Osteoblast (primary cell): ENCODE measurements around the gene TM7SF2. TPM values are rescaled to one million over a fixed set of nuclear protein-coding genes. Genes with fewer than 3 reads are reported as not detected.

Source experiments
- DNase-seq: peaks from one replicate; pipeline ENCODE4 v3.0.0; 2011; ENCODE audit warnings: low spot score, mixed read lengths; ENCODE audit not compliant: insufficient read length; ENCODE audit errors: missing footprints
- H2AFZ ChIP-seq: 2 replicates; pipeline ENCODE4 v1.6.0; 2011; ENCODE audit warnings: mild to moderate bottlenecking, low read length
- H3K27ac ChIP-seq: 2 replicates; pipeline ENCODE4 v1.5.1; 2011; ENCODE audit warnings: mild to moderate bottlenecking, low read depth, low read length, moderate library complexity
- H3K27me3 ChIP-seq: 2 replicates; pipeline ENCODE4 v1.6.0; 2012; ENCODE audit warnings: mild to moderate bottlenecking, control low read depth, inconsistent platforms, low read length, moderate library complexity; ENCODE audit not compliant: insufficient read depth
- H3K36me3 ChIP-seq: 2 replicates; pipeline ENCODE4 v1.5.1; 2011; ENCODE audit warnings: mild to moderate bottlenecking, low read length, control low read depth, moderate library complexity; ENCODE audit not compliant: insufficient read depth
- H3K4me1 ChIP-seq: 2 replicates; pipeline ENCODE4 v1.5.1; 2011; ENCODE audit warnings: mild to moderate bottlenecking, low read length, control low read depth, moderate library complexity; ENCODE audit not compliant: insufficient read depth
- H3K4me2 ChIP-seq: 2 replicates; pipeline ENCODE4 v1.6.0; 2011; ENCODE audit warnings: mild to moderate bottlenecking, low read length; ENCODE audit not compliant: insufficient read depth
- H3K4me3 ChIP-seq: fragments of 200-600 bp; sonication (generic); 3 replicates; pipeline ENCODE4 v1.5.1; 2012; ENCODE audit warnings: mild to moderate bottlenecking, low read length, inconsistent platforms; ENCODE audit not compliant: insufficient read depth
- H3K79me2 ChIP-seq: 2 replicates; pipeline ENCODE4 v1.6.0; 2012; ENCODE audit warnings: mild to moderate bottlenecking, low read length, control low read depth, inconsistent platforms; ENCODE audit not compliant: insufficient read depth
- H3K9me3 ChIP-seq: 2 replicates; pipeline ENCODE4 v1.5.1; 2011; ENCODE audit warnings: low read depth, low read length, control low read depth
- H4K20me1 ChIP-seq: 2 replicates; pipeline ENCODE4 v1.6.0; 2012; ENCODE audit warnings: mild to moderate bottlenecking, low read length, control low read depth; ENCODE audit not compliant: insufficient read depth
- total RNA-seq: library from RNA; depleted of rRNA; stranded (reverse); fragments of >200 nt; gene quantifications from 2 replicates; pipeline ENCODE4 v1.2.3, GENCODE V29; 2012
- TF ChIP-seq, protein P1 (sequence below): IDR thresholded peaks from 2 replicates; pipeline ENCODE4 v1.5.1; 2011; ENCODE audit warnings: mild to moderate bottlenecking, low read depth, low read length, moderate library complexity; ENCODE audit errors: extremely low read depth

Gene TM7SF2
- total RNA-seq, 1 donor = 10.1 TPM

DNA sequence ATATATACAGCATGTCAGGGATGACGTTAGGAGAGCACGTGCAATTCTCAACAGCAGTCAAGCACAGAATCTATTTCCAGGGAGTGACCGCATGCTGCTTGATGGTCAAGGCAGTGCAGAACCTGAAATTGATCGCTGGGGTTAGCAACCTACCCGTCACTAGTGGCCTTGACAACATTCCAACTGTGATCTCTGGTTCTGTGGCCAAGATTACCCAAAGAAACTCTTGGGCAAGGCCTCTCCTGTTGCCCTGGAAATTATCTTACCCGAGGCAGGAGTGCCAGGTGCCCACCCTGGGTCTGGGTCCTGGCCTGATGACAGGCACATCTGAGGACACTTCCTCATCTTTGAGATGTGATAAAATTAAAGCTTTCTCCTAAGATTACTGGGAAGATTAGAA is 2.2 kb downstream of the TM7SF2 start:
- H3K9me3 ChIP-seq = no peaks in the 10 kb centered on the region
- no peak overlapping the region for H3K27ac ChIP-seq
- peaks cover 22% of the 10 kb centered on the region for H4K20me1 ChIP-seq
- peaks cover 19% of the 10 kb centered on the region for H3K79me2 ChIP-seq
- TF ChIP-seq, protein P1, sequence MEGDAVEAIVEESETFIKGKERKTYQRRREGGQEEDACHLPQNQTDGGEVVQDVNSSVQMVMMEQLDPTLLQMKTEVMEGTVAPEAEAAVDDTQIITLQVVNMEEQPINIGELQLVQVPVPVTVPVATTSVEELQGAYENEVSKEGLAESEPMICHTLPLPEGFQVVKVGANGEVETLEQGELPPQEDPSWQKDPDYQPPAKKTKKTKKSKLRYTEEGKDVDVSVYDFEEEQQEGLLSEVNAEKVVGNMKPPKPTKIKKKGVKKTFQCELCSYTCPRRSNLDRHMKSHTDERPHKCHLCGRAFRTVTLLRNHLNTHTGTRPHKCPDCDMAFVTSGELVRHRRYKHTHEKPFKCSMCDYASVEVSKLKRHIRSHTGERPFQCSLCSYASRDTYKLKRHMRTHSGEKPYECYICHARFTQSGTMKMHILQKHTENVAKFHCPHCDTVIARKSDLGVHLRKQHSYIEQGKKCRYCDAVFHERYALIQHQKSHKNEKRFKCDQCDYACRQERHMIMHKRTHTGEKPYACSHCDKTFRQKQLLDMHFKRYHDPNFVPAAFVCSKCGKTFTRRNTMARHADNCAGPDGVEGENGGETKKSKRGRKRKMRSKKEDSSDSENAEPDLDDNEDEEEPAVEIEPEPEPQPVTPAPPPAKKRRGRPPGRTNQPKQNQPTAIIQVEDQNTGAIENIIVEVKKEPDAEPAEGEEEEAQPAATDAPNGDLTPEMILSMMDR = no peak
- peak; percentile 52 for DNase-seq
- H3K4me2 ChIP-seq = no peak overlapping the region
- no peak overlapping the region for H2AFZ ChIP-seq
- H3K36me3 ChIP-seq = peaks cover 18% of the 10 kb centered on the region
- no peak overlapping the region for H3K4me3 ChIP-seq
- peaks cover 27% of the 10 kb centered on the region for H3K4me1 ChIP-seq
- H3K27me3 ChIP-seq = no peaks in the 10 kb centered on the region

DNA sequence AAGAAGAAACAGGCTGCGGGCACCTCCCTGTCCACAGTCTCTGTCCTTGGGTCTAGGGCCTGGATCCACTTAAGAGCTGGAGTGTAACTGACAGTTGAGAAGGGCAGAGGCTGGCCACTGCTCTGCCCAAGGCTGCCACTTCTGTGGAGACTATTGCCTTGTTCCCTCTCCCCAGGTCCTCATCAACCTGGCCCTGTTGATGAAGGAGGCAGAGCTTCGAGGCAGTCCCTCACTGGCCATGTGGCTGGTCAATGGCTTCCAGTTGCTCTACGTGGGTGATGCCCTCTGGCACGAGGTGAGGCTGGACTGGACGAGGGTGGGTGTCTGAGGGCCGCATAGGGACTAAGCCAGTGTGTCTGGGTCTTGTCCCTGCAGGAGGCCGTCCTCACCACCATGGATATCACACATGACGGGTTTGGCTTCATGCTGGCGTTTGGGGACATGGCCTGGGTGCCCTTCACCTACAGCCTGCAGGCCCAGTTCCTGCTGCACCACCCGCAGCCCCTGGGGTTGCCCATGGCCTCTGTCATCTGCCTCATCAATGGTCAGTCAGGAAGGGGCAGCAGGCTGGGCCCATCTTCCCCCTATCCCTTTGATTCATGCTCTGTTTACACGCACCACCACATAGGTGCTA is 3.0 kb downstream of the TM7SF2 start:
- no peak overlapping the region for H3K27ac ChIP-seq
- no peak overlapping the region for H3K4me2 ChIP-seq
- peaks cover 26% of the 10 kb centered on the region for H3K36me3 ChIP-seq
- TF ChIP-seq, protein P1 = no peak
- no peaks in the 10 kb centered on the region for H3K9me3 ChIP-seq
- DNase-seq = no peak
- no peak overlapping the region for H2AFZ ChIP-seq
- no peak overlapping the region for H3K4me3 ChIP-seq
- H3K4me1 ChIP-seq = peaks cover 27% of the 10 kb centered on the region
- H3K79me2 ChIP-seq = peaks cover 19% of the 10 kb centered on the region
- H4K20me1 ChIP-seq = peaks cover 21% of the 10 kb centered on the region
- no peaks in the 10 kb centered on the region for H3K27me3 ChIP-seq

- TF ChIP-seq, protein P1 = no peak
- H3K79me2 ChIP-seq = peaks cover 26% of the 10 kb centered on the region
- peaks cover 27% of the 10 kb centered on the region for H3K4me1 ChIP-seq
- no peak overlapping the region for H3K4me2 ChIP-seq
- no peaks in the 10 kb centered on the region for H3K27me3 ChIP-seq
- peak; percentile 59 for DNase-seq
- H3K27ac ChIP-seq = no peak overlapping the region
- H2AFZ ChIP-seq = no peak overlapping the region
- peaks cover 35% of the 10 kb centered on the region for H3K36me3 ChIP-seq
- no peaks in the 10 kb centered on the region for H3K9me3 ChIP-seq
- H4K20me1 ChIP-seq = peaks cover 15% of the 10 kb centered on the region
- H3K4me3 ChIP-seq = peak overlapping the region; percentile 97
These were observed 3.9 kb downstream of the TM7SF2 start for GRCh38 chr11:65115361-65116082.
